ENCODE data around the gene TC2N.

TC2N gene

DNA sequence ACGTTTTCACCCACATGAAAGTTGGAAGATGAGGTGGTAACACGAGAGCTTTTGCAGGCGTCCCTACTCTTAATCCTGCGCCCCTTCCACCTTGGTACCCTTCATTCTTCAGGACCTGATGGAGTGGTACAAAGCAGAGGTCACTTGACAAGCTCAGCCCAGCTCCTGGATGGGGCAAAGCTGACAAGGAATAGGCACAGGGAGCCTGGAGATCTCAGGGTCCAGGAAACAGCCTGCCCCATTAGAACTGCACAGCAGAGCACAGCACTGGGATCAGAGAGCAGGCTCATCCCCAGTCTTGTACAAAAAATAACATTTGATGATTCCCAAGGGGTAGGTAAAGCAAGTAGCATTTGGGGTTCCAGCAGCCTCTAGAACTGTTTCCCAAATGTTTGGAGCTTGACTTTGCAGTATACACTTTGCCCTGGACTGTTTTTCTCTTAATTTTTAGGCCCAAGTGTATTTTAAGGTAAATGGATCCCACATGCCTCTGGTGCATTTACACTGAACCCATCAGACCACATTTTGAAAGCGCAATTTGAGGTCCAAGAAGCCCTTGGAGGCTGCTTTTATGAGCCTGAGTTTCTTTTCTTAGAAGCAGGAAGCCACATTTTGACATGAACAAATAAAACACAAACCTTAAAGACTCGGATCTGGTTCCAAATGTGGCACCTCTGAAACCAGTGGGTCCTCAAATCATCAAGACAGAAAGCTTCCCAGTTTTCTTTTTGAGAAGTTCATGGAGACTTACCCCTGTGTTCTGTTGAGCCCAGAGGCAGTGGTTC, 633 bp downstream of the TC2N start:
- Histone ChIP-seq H3K4me3 (ENCODE audit: low read depth, low read length) (no peak overlapping the region), H3K9ac (ENCODE audit: low read length) (no peak overlapping the region), H3K27ac (ENCODE audit: low read depth, low read length) (no peak overlapping the region)

DNA sequence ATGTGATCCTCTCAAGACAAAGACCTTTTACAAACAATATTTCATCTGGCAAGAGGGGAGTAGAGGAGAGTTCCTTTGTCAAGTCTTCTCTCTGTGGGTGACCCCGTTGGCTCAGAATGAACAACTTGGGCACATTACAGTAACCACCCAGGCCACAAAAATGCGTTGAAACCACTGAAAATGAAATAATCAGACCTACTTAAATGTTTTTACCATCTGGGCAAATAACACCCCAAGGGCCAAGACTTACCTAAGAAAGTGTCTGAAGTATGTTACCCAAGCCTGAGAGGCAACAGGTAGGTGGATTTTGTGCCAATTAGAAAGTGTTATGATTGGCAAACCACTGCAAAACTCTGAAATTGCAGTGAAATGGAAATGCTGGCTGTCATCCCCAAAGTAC, 1.3 kb downstream of the TC2N start:
- no peak overlapping the region for H3K9ac ChIP-seq (ENCODE audit: low read length)
- H3K4me3 ChIP-seq (ENCODE audit: low read depth, low read length), result no peak overlapping the region
- no peaks in the 10 kb centered on the region for H3K27me3 ChIP-seq (ENCODE audit: control insufficient read depth, insufficient read depth, low read length)
- peaks cover 18% of the 10 kb centered on the region for H3K4me1 ChIP-seq (ENCODE audit: control insufficient read depth, insufficient read depth, low read length)
- no peaks in the 10 kb centered on the region for H3K36me3 ChIP-seq (ENCODE audit: control insufficient read depth, insufficient read depth, low read length)
- no peak overlapping the region for H3K27ac ChIP-seq (ENCODE audit: low read depth, low read length)
- peaks cover 10% of the 10 kb centered on the region; the same call in 1 of the 2 replicates for H3K9me3 ChIP-seq (ENCODE audit: control insufficient read depth, insufficient read depth, low read depth, low read length)

More for the DNA sequence above, 633 bp downstream of the TC2N start:
- no peaks in the 10 kb centered on the region for H3K36me3 ChIP-seq (ENCODE audit: control insufficient read depth, insufficient read depth, low read length)
- no peaks in the 10 kb centered on the region for H3K27me3 ChIP-seq (ENCODE audit: control insufficient read depth, insufficient read depth, low read length)
- peaks cover 10% of the 10 kb centered on the region; the same call in 1 of the 2 replicates for H3K9me3 ChIP-seq (ENCODE audit: control insufficient read depth, insufficient read depth, low read depth, low read length)
- peaks cover 18% of the 10 kb centered on the region for H3K4me1 ChIP-seq (ENCODE audit: control insufficient read depth, insufficient read depth, low read length)

- Histone ChIP-seq H3K36me3 (ENCODE audit: control insufficient read depth, insufficient read depth, low read length) (no peaks in the 10 kb centered on the region), H3K9ac (ENCODE audit: low read length) (no peak overlapping the region), H3K9me3 (ENCODE audit: control insufficient read depth, insufficient read depth, low read depth, low read length) (no peaks in the 10 kb centered on the region), H3K27me3 (ENCODE audit: control insufficient read depth, insufficient read depth, low read length) (no peaks in the 10 kb centered on the region), H3K4me1 (ENCODE audit: control insufficient read depth, insufficient read depth, low read length) (peaks cover 14% of the 10 kb centered on the region), H3K27ac (ENCODE audit: low read depth, low read length) (no peak overlapping the region), H3K4me3 (ENCODE audit: low read depth, low read length) (no peak overlapping the region)
These were observed 4.9 kb downstream of the TC2N start for GRCh38 chr14:91862417-91862816.

- Histone ChIP-seq H3K4me1 (ENCODE audit: control insufficient read depth, insufficient read depth, low read length) (peaks cover 14% of the 10 kb centered on the region), H3K9ac (ENCODE audit: low read length) (no peak overlapping the region), H3K36me3 (ENCODE audit: control insufficient read depth, insufficient read depth, low read length) (no peaks in the 10 kb centered on the region), H3K27ac (ENCODE audit: low read depth, low read length) (no peak overlapping the region), H3K4me3 (ENCODE audit: low read depth, low read length) (no peak overlapping the region), H3K9me3 (ENCODE audit: control insufficient read depth, insufficient read depth, low read depth, low read length) (no peaks in the 10 kb centered on the region), H3K27me3 (ENCODE audit: control insufficient read depth, insufficient read depth, low read length) (no peaks in the 10 kb centered on the region)
These were observed 6.2 kb downstream of the TC2N start for GRCh38 chr14:91861091-91861490.

GRCh38 chr14:91860238-91860637, 7.1 kb downstream of the TC2N start:
- H3K36me3 ChIP-seq (ENCODE audit: control insufficient read depth, insufficient read depth, low read length), result no peaks in the 10 kb centered on the region
- H3K4me3 ChIP-seq (ENCODE audit: low read depth, low read length), result no peak overlapping the region
- no peaks in the 10 kb centered on the region for H3K27me3 ChIP-seq (ENCODE audit: control insufficient read depth, insufficient read depth, low read length)
- no peak overlapping the region for H3K9ac ChIP-seq (ENCODE audit: low read length)
- H3K9me3 ChIP-seq (ENCODE audit: control insufficient read depth, insufficient read depth, low read depth, low read length), result no peaks in the 10 kb centered on the region
- no peak overlapping the region for H3K27ac ChIP-seq (ENCODE audit: low read depth, low read length)
- peaks cover 14% of the 10 kb centered on the region for H3K4me1 ChIP-seq (ENCODE audit: control insufficient read depth, insufficient read depth, low read length)

- no peaks in the 10 kb centered on the region for H3K9me3 ChIP-seq (ENCODE audit: control insufficient read depth, insufficient read depth, low read depth, low read length)
- no peaks in the 10 kb centered on the region for H3K36me3 ChIP-seq (ENCODE audit: control insufficient read depth, insufficient read depth, low read length)
- no peak overlapping the region for H3K4me3 ChIP-seq (ENCODE audit: low read depth, low read length)
- no peaks in the 10 kb centered on the region for H3K27me3 ChIP-seq (ENCODE audit: control insufficient read depth, insufficient read depth, low read length)
- H3K9ac ChIP-seq (ENCODE audit: low read length), result no peak overlapping the region
- peaks cover 21% of the 10 kb centered on the region for H3K4me1 ChIP-seq (ENCODE audit: control insufficient read depth, insufficient read depth, low read length)
- H3K27ac ChIP-seq (ENCODE audit: low read depth, low read length), result no peak overlapping the region
These were observed 8.6 kb downstream of the TC2N start for GRCh38 chr14:91858536-91859275.

GRCh38 chr14:91857614-91858013, 9.7 kb downstream of the TC2N start:
- H3K4me3 ChIP-seq (ENCODE audit: low read depth, low read length), result no peak overlapping the region
- no peaks in the 10 kb centered on the region for H3K27me3 ChIP-seq (ENCODE audit: control insufficient read depth, insufficient read depth, low read length)
- H3K4me1 ChIP-seq (ENCODE audit: control insufficient read depth, insufficient read depth, low read length), result peaks cover 18% of the 10 kb centered on the region
- no peaks in the 10 kb centered on the region for H3K9me3 ChIP-seq (ENCODE audit: control insufficient read depth, insufficient read depth, low read depth, low read length)
- H3K27ac ChIP-seq (ENCODE audit: low read depth, low read length), result no peak overlapping the region
- no peaks in the 10 kb centered on the region for H3K36me3 ChIP-seq (ENCODE audit: control insufficient read depth, insufficient read depth, low read length)
- H3K9ac ChIP-seq (ENCODE audit: low read length), result no peak overlapping the region

- Histone ChIP-seq H3K4me3 (ENCODE audit: low read depth, low read length) (no peak overlapping the region), H3K36me3 (ENCODE audit: control insufficient read depth, insufficient read depth, low read length) (no peaks in the 10 kb centered on the region), H3K4me1 (ENCODE audit: control insufficient read depth, insufficient read depth, low read length) (peaks cover 14% of the 10 kb centered on the region), H3K27ac (ENCODE audit: low read depth, low read length) (no peak overlapping the region), H3K9ac (ENCODE audit: low read length) (no peak overlapping the region), H3K9me3 (ENCODE audit: control insufficient read depth, insufficient read depth, low read depth, low read length) (no peaks in the 10 kb centered on the region), H3K27me3 (ENCODE audit: control insufficient read depth, insufficient read depth, low read length) (no peaks in the 10 kb centered on the region)
These were observed 12.9 kb downstream of the TC2N start for GRCh38 chr14:91854327-91854934.

- Histone ChIP-seq H3K9me3 (ENCODE audit: control insufficient read depth, insufficient read depth, low read depth, low read length) (no peaks in the 10 kb centered on the region), H3K9ac (ENCODE audit: low read length) (no peak overlapping the region), H3K4me1 (ENCODE audit: control insufficient read depth, insufficient read depth, low read length) (peaks cover 7% of the 10 kb centered on the region; the same call in 1 of the 2 replicates), H3K27ac (ENCODE audit: low read depth, low read length) (no peak overlapping the region), H3K27me3 (ENCODE audit: control insufficient read depth, insufficient read depth, low read length) (no peaks in the 10 kb centered on the region), H3K36me3 (ENCODE audit: control insufficient read depth, insufficient read depth, low read length) (no peaks in the 10 kb centered on the region), H3K4me3 (ENCODE audit: low read depth, low read length) (no peak overlapping the region)
These were observed 15.8 kb downstream of the TC2N start for GRCh38 chr14:91851563-91851962.

- H3K9ac ChIP-seq (ENCODE audit: low read length), result no peak overlapping the region
- no peak overlapping the region for H3K4me3 ChIP-seq (ENCODE audit: low read depth, low read length)
- H3K27me3 ChIP-seq (ENCODE audit: control insufficient read depth, insufficient read depth, low read length), result no peaks in the 10 kb centered on the region
- H3K4me1 ChIP-seq (ENCODE audit: control insufficient read depth, insufficient read depth, low read length), result no peaks in the 10 kb centered on the region
- H3K36me3 ChIP-seq (ENCODE audit: control insufficient read depth, insufficient read depth, low read length), result no peaks in the 10 kb centered on the region
- no peak overlapping the region for H3K27ac ChIP-seq (ENCODE audit: low read depth, low read length)
- no peaks in the 10 kb centered on the region for H3K9me3 ChIP-seq (ENCODE audit: control insufficient read depth, insufficient read depth, low read depth, low read length)
These were observed 18.8 kb downstream of the TC2N start for GRCh38 chr14:91848504-91849001.

- Histone ChIP-seq H3K4me3 (ENCODE audit: low read depth, low read length) (no peak overlapping the region), H3K36me3 (ENCODE audit: control insufficient read depth, insufficient read depth, low read length) (no peaks in the 10 kb centered on the region), H3K27me3 (ENCODE audit: control insufficient read depth, insufficient read depth, low read length) (no peaks in the 10 kb centered on the region), H3K27ac (ENCODE audit: low read depth, low read length) (no peak overlapping the region), H3K4me1 (ENCODE audit: control insufficient read depth, insufficient read depth, low read length) (no peaks in the 10 kb centered on the region), H3K9me3 (ENCODE audit: control insufficient read depth, insufficient read depth, low read depth, low read length) (no peaks in the 10 kb centered on the region), H3K9ac (ENCODE audit: low read length) (no peak overlapping the region)
These were observed 19.6 kb downstream of the TC2N start for GRCh38 chr14:91847693-91848092.
